Right forelimb (tissue), 1 donor: ENCODE measurements around the gene ZFP92.

ENCODE experiments used
- DNase-seq: peaks from one replicate; pipeline ENCODE4 v3.0.0-alpha.2; 2018

Gene ZFP92

GRCh38 chrX:153457827-153458466, 46.7 kb downstream of the ZFP92 start:
- no peak for DNase-seq

DNA sequence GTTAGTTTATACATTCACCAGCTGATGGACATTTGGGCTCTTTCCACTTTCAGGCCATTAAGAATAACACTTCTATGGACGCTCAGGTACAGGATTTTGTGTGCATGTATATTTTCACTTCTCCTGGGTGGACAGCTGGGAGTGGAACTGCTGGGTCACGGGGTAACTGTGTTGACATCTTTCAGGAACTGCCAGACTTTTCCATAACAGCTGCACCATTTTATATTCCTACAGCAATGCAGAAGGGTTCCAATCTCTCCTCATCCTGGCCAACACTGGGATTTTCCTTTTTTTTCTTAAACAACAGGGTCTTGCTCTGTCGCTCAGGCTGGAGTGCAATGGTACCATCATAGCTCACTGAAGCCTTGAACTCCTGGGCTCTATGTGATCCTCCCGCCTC, 47.2 kb downstream of the ZFP92 start:
- no peak for DNase-seq

DNA sequence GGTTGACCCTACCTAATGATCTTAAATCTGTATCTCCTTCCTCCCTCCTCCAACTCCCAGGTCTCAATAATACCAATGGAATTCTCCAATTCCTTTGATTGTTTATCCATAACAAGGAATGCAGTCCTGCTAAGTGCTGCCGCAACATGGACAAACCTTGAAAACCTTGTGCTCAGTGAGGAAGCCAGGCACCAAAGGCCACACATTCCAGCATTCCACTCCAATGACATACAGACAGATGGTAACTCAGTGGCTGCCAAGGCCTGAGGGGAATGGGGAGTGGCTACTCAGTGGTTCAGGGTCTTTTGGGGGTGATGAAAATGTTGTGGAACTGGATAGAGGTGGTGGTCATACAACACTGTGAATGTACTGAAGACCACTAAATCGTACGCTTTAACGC, 48.7 kb downstream of the ZFP92 start:
- DNase-seq = no peak

DNA sequence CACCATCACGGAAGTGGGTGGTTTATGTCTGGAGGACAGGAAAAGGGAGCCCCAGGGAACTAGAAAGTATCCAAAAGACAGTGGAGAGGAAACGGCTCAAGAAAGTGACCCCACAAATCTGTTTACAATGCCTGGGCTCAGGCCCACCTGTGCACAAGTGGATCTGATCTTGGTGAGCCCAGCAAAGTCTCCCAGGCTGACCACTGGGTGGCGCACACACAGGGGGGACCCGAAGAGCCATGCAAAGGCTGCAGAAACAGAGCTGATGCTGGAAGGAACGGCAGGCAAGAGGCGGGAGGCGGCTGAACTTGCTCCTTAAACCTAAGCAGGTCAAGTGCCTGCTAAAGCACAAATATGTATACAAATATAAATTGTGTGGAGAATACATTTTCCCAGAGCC, 49.6 kb downstream of the ZFP92 start:
- DNase-seq = no peak
